Osteocyte (in vitro differentiated cells): Measurements from ENCODE around the gene SND1. TPM values are rescaled to one million over a fixed set of nuclear protein-coding genes. Genes with fewer than 3 reads are reported as not detected.

Experiments used
- DNase-seq: peaks from one replicate; pipeline ENCODE4 v3.0.0; 2021; ENCODE audit warnings: mixed read lengths; ENCODE audit not compliant: unreplicated experiment; ENCODE audit errors: extremely low spot score
- H3K27ac Mint-ChIP-seq: one replicate; pipeline ENCODE4 v1.8.0; 2021; ENCODE audit warnings: mild to moderate bottlenecking, mixed read lengths; ENCODE audit not compliant: unreplicated experiment
- H3K27me3 Mint-ChIP-seq: one replicate; pipeline ENCODE4 v1.8.0; 2021; ENCODE audit warnings: mixed read lengths; ENCODE audit not compliant: unreplicated experiment
- H3K36me3 Mint-ChIP-seq: one replicate; pipeline ENCODE4 v1.8.0; 2021; ENCODE audit warnings: mixed read lengths; ENCODE audit not compliant: unreplicated experiment
- H3K4me1 Mint-ChIP-seq: one replicate; pipeline ENCODE4 v1.8.0; 2021; ENCODE audit warnings: mixed read lengths; ENCODE audit not compliant: unreplicated experiment
- H3K4me3 Mint-ChIP-seq: one replicate; pipeline ENCODE4 v1.8.0; 2021; ENCODE audit warnings: mild to moderate bottlenecking, moderate library complexity, mixed read lengths; ENCODE audit not compliant: unreplicated experiment
- H3K9me3 Mint-ChIP-seq: one replicate; pipeline ENCODE4 v1.8.0; 2021; ENCODE audit warnings: mixed read lengths; ENCODE audit not compliant: unreplicated experiment
- total RNA-seq: library from RNA; stranded (reverse); gene quantifications from 2 replicates; pipeline ENCODE4 v1.2.1, GENCODE V29; 2021
- TF ChIP-seq, protein P1 (sequence below): fragments of 200-600 bp; sonication (generic); IDR thresholded peaks from 2 replicates; pipeline ENCODE4 v1.5.0; 2021; ENCODE audit warnings: antibody characterized with exemption, mild to moderate bottlenecking, moderate library complexity

The SND1 gene
- total RNA-seq, 1 donor from 2014 or later, result 229 TPM

DNA sequence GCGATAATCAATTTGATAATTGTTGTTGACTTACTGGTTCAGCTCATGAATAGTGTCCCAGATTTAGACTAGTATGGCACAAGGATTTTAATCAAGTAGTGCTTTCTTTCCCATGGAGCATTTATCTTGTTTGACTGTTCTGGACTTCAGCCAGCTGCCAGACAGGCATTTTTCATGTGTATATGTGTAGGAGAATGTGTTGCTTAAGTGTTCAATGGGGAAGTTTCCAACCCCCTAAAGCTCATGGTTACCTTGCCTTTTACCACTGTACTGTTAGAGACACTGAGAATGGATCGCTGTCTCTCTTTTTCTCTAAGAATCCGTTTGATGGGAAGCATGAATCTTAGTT lies 275.3 kb downstream of the SND1 start:
- Mint-ChIP-seq H3K27ac (no peak overlapping the region), H3K27me3 (no peaks in the 10 kb centered on the region), H3K4me3 (no peak overlapping the region), H3K4me1 (peaks cover 16% of the 10 kb centered on the region), H3K9me3 (peaks cover 4% of the 10 kb centered on the region), H3K36me3 (peaks cover 28% of the 10 kb centered on the region)
- DNase-seq, result no peak
- TF ChIP-seq, protein P1, sequence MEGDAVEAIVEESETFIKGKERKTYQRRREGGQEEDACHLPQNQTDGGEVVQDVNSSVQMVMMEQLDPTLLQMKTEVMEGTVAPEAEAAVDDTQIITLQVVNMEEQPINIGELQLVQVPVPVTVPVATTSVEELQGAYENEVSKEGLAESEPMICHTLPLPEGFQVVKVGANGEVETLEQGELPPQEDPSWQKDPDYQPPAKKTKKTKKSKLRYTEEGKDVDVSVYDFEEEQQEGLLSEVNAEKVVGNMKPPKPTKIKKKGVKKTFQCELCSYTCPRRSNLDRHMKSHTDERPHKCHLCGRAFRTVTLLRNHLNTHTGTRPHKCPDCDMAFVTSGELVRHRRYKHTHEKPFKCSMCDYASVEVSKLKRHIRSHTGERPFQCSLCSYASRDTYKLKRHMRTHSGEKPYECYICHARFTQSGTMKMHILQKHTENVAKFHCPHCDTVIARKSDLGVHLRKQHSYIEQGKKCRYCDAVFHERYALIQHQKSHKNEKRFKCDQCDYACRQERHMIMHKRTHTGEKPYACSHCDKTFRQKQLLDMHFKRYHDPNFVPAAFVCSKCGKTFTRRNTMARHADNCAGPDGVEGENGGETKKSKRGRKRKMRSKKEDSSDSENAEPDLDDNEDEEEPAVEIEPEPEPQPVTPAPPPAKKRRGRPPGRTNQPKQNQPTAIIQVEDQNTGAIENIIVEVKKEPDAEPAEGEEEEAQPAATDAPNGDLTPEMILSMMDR, result no peak

DNA sequence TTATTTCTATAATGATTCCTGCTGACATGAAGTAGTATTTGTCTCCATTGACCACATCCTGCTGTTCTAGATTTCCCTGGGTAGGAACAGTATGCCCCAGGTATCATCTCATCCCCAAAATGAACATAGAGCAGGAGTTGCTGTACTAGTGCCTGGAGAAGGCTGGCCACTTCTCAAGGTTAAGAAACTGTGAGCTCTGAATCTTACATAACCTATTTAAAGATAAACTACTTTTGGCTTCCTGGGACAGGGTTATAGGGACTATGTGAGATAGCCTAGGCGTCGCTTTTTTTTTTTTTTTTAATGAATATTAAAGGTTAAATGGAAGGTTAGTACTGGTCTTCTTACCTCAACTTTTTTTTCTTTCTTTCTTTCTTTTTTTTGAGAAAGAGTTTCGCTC lies 276.2 kb downstream of the SND1 start:
- Mint-ChIP-seq H3K4me1 (peaks cover 18% of the 10 kb centered on the region), H3K4me3 (no peak overlapping the region), H3K27ac (no peak overlapping the region), H3K36me3 (peaks cover 29% of the 10 kb centered on the region), H3K9me3 (peaks cover 4% of the 10 kb centered on the region), H3K27me3 (no peaks in the 10 kb centered on the region)
- TF ChIP-seq, protein P1, result no peak
- DNase-seq, result no peak

DNA sequence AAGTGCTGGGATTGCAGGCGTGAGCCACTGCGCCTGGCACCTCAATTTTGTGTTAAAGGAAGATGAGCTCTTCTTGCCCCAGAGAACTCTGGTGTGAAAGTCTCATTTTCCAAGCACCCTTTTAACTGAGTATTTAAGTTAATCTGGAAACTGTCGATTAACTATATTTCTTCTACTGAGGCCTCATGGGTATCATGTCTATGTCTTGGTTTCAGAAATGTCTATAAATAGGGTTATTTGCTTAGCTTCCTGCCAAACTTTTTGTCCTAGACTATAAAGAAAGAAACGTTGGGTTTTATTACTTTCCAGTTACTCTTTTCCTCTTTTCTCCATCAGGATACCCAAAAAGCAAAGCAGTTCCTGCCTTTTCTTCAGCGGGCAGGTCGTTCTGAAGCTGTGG lies 276.9 kb downstream of the SND1 start:
- TF ChIP-seq, protein P1, result no peak
- Mint-ChIP-seq H3K4me3 (no peak overlapping the region), H3K27me3 (no peaks in the 10 kb centered on the region), H3K4me1 (peaks cover 17% of the 10 kb centered on the region), H3K9me3 (peaks cover 4% of the 10 kb centered on the region), H3K36me3 (peaks cover 32% of the 10 kb centered on the region), H3K27ac (no peak overlapping the region)
- no peak for DNase-seq

DNA sequence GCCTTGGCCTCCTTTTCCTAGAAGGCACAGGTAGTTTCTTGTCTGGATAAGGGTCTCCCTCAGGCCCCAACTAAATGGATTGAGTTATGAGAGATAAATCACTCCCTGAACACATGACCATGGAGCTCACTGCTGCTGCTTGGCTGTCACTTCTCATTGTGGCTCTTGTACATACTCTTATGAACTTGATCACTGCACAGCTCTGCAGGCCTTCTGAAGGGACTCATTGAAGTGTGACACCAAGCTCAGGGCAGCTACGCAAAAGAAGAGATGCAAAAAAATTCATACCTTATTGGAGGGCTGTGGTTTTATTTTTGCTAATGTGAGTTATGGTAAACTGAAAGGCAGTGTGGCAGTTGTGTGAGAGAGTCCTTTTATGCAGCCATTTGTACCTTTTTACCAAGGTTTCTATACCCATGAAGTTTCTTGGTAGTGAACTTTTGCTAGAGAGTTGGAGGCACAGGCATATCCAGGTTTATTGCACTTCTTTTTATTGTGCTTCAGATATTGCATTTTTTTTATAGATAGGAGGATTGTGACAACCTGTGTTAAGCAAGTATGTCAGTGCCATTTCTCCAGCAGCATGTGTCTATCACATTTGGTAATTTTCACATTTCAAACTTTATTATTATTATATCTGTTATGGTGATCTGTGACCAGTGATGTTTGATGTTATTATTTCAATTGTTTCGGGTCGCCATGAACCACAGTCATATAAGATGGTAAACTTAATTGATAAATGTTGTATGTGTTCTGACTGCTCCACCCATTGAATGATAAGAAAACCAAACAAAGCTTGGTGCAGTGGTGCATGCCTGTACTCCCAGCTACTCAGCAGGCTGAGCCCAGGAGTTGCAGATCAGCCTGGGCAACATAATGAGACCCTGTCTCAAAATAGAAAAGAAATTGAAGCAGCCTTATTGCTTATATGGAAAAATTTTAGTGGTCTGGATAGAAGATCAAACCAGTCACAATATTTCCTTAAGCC lies 278.6 kb downstream of the SND1 start:
- H3K4me3 Mint-ChIP-seq, result no peak overlapping the region
- no peak for DNase-seq
- TF ChIP-seq, protein P1, result no peak
- peaks cover 16% of the 10 kb centered on the region for H3K4me1 Mint-ChIP-seq
- H3K9me3 Mint-ChIP-seq, result peaks cover 4% of the 10 kb centered on the region
- no peak overlapping the region for H3K27ac Mint-ChIP-seq
- no peaks in the 10 kb centered on the region for H3K27me3 Mint-ChIP-seq
- peaks cover 32% of the 10 kb centered on the region for H3K36me3 Mint-ChIP-seq

DNA sequence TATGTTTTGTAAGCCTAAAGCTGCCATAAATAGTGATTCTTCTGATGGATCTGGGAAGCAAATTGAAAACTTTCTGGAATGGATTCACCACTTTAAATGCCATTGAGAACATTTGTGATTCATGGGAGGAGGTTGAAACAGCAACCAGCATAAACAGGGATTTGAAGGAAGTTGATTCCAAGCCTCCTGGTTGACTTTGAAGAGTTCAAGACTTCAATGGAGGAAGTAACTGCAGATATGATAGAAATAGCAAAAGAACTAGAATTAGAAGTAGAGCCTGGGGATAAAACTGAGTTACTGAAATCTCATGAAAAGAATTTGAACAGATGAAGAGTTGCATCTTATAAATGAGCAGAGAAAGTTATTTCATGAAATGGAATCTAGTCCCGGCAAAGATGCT lies 280.1 kb downstream of the SND1 start:
- no peak overlapping the region for H3K4me3 Mint-ChIP-seq
- peaks cover 32% of the 10 kb centered on the region for H3K36me3 Mint-ChIP-seq
- TF ChIP-seq, protein P1, result no peak
- H3K27ac Mint-ChIP-seq, result no peak overlapping the region
- DNase-seq, result no peak
- H3K9me3 Mint-ChIP-seq, result peaks cover 4% of the 10 kb centered on the region
- H3K4me1 Mint-ChIP-seq, result peaks cover 13% of the 10 kb centered on the region
- no peaks in the 10 kb centered on the region for H3K27me3 Mint-ChIP-seq
